DND-41 (cell line): ENCODE data around the gene FCGBP.

ENCODE experiments used
- CTCF ChIP-seq: IDR thresholded peaks from 2 replicates; pipeline ENCODE4 v1.5.1; 2012; ENCODE audit warnings: borderline replicate concordance, low read length, moderate library complexity, mild to moderate bottlenecking; ENCODE audit not compliant: poor library complexity, severe bottlenecking; ENCODE audit errors: extremely low read depth
- EZH2 ChIP-seq: IDR thresholded peaks from 3 replicates; pipeline ENCODE4 v1.6.1; 2012; ENCODE audit warnings: borderline replicate concordance, low read depth, mild to moderate bottlenecking, moderate library complexity, low read length, inconsistent platforms; ENCODE audit not compliant: severe bottlenecking

- TF ChIP-seq CTCF (no peak), EZH2 (no peak)
Measured at GRCh38 chr19:39953915-39954314, 19.5 kb upstream of the FCGBP start.
